Measurements from ENCODE around the gene SLC7A6.

SLC7A6 gene

DNA sequence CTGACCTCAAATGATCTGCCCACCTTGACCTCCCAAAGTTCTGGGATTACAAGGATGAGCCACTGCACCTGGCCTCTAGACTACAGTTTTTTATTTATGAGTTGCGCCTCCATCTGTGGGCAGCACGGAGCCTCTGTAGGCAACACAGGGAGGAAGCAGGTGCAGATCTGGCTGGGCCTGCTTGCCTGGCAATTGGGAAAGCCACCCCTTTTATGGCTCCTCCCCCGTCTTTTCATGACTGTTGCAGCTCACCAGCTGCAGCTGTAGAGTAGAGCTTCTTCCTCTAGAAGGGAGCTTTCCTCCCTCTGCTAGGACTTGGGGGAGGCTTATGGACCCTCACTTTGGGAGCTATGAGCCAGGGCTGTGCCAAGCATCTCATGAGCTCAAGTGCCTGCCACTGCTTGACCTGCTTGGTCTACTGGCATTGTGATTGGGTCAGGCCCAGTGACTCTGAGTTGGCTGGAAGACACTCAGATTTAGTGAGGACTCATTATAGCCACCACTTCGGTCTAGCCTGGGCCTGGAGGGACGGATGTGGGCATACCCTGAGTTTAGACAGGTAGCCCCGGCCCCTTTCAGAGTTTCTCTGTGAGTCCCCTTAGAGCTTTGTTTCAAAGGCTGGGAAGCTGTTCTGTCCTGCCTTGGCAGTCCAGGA lies 6.9 kb upstream of the SLC7A6 start:
- DNase-seq (ENCODE audit: low spot score) = no peak

DNA sequence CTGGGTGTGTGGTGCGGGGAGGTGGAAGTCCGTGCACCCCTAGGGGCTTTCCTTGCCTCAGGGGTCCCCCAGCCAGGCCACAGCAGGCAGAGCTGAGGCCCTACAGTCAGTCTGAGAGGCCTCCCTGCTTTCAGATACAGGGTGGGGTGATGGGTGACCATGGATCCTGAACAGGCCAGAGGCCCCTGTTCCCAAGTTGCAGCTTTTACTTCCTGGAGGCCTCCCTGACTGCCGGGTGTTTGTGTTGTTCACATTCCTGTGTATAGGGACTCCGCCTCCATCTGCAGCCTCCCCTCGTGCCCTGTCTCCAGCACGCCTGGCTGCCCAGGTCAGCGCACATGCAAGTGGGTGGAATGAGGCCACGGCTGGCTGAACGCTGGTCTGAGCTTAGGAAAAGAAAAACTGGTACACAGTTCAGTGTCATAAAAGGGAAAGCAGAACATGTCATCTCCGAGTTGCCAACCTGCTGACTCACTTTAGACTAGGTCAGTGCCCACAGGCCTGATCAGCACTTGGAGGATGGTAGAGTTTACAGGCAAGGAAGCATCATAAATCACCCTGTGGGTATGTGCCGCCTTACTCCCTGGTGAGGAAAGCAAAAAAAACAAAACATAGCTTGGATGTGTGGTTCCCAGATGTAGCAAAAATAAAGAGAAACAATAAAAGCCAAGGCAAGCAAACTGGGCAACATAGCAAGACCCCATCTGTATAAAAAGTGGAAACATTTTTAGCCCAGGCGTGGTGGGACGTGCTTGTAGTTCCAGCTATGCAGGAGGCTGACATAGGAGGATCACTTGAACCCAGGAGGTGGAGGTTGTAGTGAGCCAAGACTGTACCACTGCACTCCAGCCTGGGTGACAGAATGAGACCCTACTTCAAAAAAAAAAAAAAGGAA lies 6.2 kb upstream of the SLC7A6 start:
- no peak for DNase-seq (ENCODE audit: low spot score)

DNA sequence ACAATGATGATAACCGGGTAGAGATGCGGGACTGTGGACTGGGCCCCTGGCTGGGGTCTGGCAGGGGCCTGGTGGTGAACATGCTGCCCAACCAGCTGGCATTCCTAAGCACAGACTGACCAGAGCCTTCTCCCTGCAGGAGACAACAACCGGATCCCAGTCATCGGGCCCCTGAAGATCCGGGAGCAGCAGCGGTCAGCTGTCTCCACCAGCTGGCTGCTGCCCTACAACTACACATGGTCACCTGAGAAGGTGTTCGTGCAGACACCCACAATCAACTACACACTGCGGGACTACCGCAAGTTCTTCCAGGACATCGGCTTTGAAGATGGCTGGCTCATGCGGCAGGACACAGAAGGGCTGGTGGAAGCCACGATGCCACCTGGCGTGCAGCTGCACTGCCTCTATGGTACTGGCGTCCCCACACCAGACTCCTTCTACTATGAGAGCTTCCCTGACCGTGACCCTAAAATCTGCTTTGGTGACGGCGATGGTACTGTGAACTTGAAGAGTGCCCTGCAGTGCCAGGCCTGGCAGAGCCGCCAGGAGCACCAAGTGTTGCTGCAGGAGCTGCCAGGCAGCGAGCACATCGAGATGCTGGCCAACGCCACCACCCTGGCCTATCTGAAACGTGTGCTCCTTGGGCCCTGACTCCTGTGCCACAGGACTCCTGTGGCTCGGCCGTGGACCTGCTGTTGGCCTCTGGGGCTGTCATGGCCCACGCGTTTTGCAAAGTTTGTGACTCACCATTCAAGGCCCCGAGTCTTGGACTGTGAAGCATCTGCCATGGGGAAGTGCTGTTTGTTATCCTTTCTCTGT lies 5.1 kb upstream of the SLC7A6 start:
- DNase-seq (ENCODE audit: low spot score) = no peak

DNA sequence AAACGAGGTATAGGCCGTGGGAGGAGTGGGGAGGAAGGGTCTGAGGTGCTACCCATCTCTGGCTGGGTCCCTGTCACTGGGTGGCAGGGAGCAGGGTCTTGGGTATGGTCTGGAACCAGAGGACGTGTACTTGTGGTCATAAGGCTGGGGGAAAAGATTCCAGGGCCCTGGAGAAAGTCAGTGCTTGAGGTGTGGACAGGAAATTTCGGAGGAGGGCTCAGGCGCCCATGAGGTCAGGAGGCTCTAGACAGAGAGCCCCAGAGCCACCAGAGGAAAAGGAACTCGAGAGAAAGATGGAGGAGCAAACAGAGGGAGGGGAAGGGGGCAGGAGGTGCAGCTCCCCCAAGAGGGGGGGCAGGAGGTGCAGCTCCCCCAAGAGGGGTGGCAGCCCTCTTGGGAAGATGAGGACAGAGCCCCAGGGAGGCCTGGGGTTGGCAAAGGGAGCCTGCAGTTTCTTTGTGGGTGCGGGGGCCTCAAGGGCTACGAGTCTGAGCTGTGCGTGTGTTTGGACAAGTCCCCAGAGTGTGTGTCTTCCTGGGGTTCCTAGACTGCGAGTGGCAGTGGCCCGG lies 683 bp upstream of the SLC7A6 start:
- no peak for DNase-seq (ENCODE audit: low spot score)

DNA sequence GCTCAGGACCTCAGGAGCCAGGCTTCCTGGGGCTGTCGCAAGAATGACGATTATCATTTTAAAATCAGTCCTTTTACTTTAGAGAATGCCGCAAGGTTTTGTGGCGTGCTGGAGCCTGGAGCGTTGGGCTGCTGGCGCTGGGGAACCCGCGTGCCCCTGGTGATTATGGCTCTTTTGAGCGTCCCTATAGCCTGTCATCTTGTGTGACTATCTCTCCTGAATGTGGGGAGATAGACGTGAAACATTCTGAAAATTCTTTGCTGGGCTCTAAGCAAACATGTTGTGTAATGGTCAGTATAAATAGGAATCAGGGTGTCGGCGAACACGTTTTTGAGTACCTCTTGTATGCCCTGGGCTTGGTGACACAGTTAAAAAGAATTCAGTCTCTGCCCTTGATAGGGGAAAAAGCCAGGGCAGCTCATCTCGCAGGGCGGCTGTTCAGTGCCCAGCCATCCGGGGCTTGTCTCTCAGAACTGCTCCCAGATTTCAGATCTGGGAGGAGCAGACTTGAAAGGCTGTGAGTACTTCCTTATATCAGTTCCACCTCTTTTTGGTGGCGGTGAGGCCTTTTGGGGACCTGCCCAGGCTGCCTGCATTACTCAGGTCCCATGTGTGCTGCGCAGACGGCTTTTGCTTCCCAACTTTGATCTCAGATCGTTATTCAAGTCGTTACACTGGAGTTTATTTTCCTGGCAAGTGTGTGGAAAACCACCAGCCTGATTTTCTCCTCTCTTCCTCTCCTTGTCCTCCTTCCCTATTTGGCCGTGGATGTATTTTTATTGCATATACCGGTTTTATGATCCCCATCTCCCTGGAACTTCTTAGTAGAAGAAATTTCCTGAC lies 973 bp downstream of the SLC7A6 start:
- no peak for DNase-seq (ENCODE audit: low spot score)

GRCh38 chr16:68267612-68268405 lies 3.5 kb downstream of the SLC7A6 start:
- no peak for DNase-seq (ENCODE audit: low spot score)

GRCh38 chr16:68269793-68270192 lies 5.5 kb downstream of the SLC7A6 start:
- DNase-seq (ENCODE audit: low spot score) = no peak

GRCh38 chr16:68270353-68270752 lies 6.0 kb downstream of the SLC7A6 start:
- DNase-seq (ENCODE audit: low spot score) = no peak

- no peak for DNase-seq (ENCODE audit: low spot score)
Measured at GRCh38 chr16:68272507-68273209, 8.3 kb downstream of the SLC7A6 start.

GRCh38 chr16:68273459-68273858 lies 9.1 kb downstream of the SLC7A6 start:
- DNase-seq (ENCODE audit: low spot score) = no peak

DNA sequence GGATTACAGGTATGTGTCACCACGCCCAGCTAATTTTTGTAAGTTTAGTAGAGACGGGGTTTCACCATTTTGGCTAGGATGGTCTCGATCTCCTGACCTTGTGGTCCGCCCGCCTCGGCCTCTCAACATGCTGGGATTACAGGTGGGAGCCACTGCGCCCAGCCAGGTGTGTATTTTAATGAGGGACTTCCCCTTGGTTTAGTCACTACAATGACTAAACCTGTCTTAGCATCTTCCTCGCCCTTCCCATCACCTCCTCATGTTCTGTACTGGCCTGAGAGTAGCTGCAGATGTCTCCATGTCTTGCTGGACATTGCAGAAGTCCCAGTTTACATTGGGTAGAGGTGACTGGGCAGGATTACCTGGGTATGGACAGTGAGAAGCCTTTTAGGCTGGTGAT lies 9.6 kb downstream of the SLC7A6 start:
- DNase-seq (ENCODE audit: low spot score) = no peak

DNA sequence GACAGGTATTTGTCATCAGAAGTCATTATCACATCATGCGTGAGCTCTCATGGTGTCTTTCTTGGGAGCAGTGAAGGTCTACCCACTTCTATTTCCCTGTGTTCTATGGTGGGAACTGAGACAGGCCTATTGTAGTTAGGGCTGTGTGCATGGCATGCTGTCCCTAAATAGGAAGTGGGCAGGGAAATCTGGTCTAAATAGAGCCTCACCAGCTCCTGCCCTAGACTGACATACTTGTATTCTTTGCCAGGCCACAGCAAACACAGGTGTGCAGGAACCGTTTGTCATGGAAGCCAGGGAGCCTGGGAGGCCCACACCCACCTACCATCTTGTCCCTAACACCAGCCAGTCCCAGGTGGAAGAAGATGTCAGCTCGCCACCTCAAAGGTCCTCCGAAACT lies 10.1 kb downstream of the SLC7A6 start:
- DNase-seq (ENCODE audit: low spot score) = no peak

DNA sequence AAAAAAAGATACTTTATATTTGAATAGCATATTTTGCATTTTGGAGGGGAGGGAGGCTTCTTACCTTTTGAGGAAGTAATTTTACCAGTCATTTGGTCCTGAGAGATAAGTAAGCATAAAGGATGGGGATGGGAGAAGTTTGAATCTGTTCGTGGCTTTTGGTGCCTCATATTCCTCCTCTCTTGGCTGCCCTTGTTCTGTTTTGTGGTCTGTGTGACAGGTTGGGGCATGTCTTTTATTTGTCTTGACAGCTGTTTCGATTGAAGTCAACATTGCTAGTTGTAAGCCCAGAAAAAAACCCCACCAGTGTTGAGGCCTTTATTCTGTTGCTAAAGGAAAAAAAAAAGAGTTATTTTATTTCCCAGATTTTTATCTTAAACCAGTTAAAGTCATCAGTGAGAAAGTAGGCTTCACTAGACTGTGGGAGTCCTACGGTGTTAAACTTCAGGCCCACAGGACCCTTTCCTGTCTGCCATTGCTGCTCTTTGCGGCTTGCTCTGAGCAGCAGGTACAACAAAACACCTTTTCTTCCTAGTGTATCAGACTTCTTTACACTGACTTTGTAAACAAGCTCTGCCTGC lies 11.4 kb downstream of the SLC7A6 start:
- no peak for DNase-seq (ENCODE audit: low spot score)

DNA sequence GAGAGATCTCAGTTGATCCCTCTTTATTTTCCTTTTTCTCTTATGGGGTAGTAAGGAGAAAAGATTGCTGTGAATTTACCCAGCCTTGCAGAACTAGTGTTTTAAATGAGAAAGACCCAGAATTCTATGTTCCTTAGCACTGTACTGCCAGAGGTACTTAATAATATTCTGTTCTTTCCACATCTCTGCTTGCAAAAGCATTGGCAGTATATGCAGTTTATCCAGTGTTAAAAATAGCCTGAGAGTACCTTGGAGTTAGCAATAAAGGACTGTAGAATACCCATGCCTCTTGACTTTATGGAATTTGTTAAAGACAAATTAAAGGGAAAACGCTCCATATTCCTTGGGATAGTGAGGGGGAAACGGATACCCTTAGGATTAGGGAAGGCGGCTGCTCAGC lies 11.9 kb downstream of the SLC7A6 start:
- DNase-seq (ENCODE audit: low spot score) = no peak

- no peak for DNase-seq (ENCODE audit: low spot score)
Measured at GRCh38 chr16:68279726-68280558, 15.6 kb downstream of the SLC7A6 start.

DNA sequence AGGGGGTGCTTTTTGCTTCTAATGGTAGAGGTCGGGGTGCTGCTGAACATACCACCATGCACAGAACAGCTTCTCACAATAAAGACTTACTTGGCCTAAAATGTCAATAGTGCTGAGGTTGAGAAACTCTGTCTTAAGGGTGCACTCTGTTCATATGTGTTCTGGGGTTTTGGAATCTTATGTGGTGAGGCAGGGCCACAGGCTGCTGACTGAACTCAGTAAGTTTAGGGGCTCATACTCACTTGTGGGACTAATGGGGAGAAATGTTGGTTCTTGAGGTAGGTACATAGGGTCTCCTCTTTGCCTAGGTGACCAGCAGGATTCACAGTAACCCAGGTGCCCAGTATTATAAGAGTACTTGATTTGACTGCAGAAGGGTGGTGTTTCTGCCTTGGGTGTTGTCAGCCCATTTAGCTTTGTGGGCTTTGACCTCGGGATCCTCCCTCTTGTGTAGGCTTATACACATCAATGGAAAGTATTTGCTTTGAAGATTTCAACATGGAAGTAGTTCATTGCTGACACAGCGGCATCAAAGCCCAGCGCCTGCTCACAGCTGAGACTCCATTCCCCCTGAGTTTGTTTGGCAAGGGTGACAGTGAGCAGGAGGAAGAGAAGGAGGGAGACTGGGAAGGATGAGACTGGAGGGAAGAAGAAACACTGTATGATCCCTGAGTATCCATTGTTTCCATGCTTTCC lies 17.2 kb downstream of the SLC7A6 start:
- DNase-seq (ENCODE audit: low spot score) = no peak

- no peak for DNase-seq (ENCODE audit: low spot score)
Measured at GRCh38 chr16:68282064-68282452, 17.7 kb downstream of the SLC7A6 start.

- DNase-seq (ENCODE audit: low spot score) = no peak
Measured at GRCh38 chr16:68283346-68283745, 19.0 kb downstream of the SLC7A6 start.
